Loucy (cell line): Measurements from ENCODE around the gene WBP11.

ENCODE experiments used
- H2AFZ ChIP-seq: fragments of 200-600 bp; sonication (generic); 2 replicates; pipeline ENCODE4 v1.6.0; 2016; ENCODE audit warnings: antibody characterized with exemption, mild to moderate bottlenecking, low read length, moderate library complexity
- H3F3A ChIP-seq: fragments of 200-600 bp; 2 replicates; pipeline ENCODE4 v1.6.0; 2016; ENCODE audit warnings: antibody characterized with exemption, low read depth, mild to moderate bottlenecking
- H3K27me3 ChIP-seq: fragments of 200-600 bp; sonication (generic); 2 replicates; pipeline ENCODE4 v1.6.1; 2014; ENCODE audit warnings: low read length, mild to moderate bottlenecking; ENCODE audit not compliant: insufficient read depth, poor library complexity, severe bottlenecking
- H3K36me3 ChIP-seq: fragments of 200-600 bp; sonication (generic); 2 replicates; pipeline ENCODE4 v1.6.1; 2016; ENCODE audit warnings: low read length; ENCODE audit not compliant: insufficient read depth
- H3K4me1 ChIP-seq: fragments of 200-600 bp; sonication (generic); 2 replicates; pipeline ENCODE4 v1.5.1; 2014; ENCODE audit warnings: low read length, mild to moderate bottlenecking; ENCODE audit not compliant: insufficient read depth, poor library complexity, severe bottlenecking
- H3K4me2 ChIP-seq: fragments of 200-600 bp; sonication (generic); 2 replicates; pipeline ENCODE4 v1.6.0; 2014; ENCODE audit warnings: antibody characterized with exemption, low read length, low read depth, mild to moderate bottlenecking; ENCODE audit not compliant: poor library complexity, severe bottlenecking
- H3K4me3 ChIP-seq: fragments of 200-600 bp; sonication (generic); 2 replicates; pipeline ENCODE4 v1.5.1; 2014; ENCODE audit warnings: low read length, mild to moderate bottlenecking, mixed read lengths; ENCODE audit not compliant: poor library complexity, severe bottlenecking
- H3K79me2 ChIP-seq: fragments of 200-600 bp; sonication (generic); 2 replicates; pipeline ENCODE4 v1.6.1; 2014; ENCODE audit warnings: low read length; ENCODE audit not compliant: insufficient read depth
- H3K9ac ChIP-seq: fragments of 200-600 bp; sonication (generic); 2 replicates; pipeline ENCODE4 v1.6.0; 2014; ENCODE audit warnings: mild to moderate bottlenecking, low read depth, low read length, moderate library complexity; ENCODE audit not compliant: poor library complexity, severe bottlenecking
- H3K9me2 ChIP-seq: fragments of 200-600 bp; sonication (generic); replicated peaks from 2 replicates; pipeline ENCODE4 v1.6.1; 2016; ENCODE audit warnings: low read depth, low read length, mixed read lengths
- H3K9me3 ChIP-seq: fragments of 200-600 bp; sonication (generic); 2 replicates; pipeline ENCODE4 v1.6.1; 2014; ENCODE audit warnings: mild to moderate bottlenecking, antibody characterized with exemption, low read length, low read depth; ENCODE audit not compliant: insufficient read depth
- H4K20me1 ChIP-seq: fragments of 200-600 bp; sonication (generic); 2 replicates; pipeline ENCODE4 v1.6.0; 2014; ENCODE audit warnings: antibody characterized with exemption, low read length, mild to moderate bottlenecking; ENCODE audit not compliant: insufficient read depth, poor library complexity, severe bottlenecking
- CTCF ChIP-seq: fragments of 200-600 bp; sonication (generic); conservative IDR thresholded peaks from 2 replicates; pipeline ENCODE4 v1.5.1; 2014; ENCODE audit warnings: mild to moderate bottlenecking, antibody characterized with exemption, low read length
- EZH2phosphoT487 ChIP-seq: fragments of 200-600 bp; IDR thresholded peaks from 2 replicates; pipeline ENCODE4 v1.6.1; 2018; ENCODE audit warnings: antibody characterized with exemption, mild to moderate bottlenecking, moderate library complexity, borderline replicate concordance

The WBP11 gene

GRCh38 chr12:14845350-14845750 lies 42.1 kb upstream of the WBP11 start:
- H3K79me2 ChIP-seq, result no peaks in the 10 kb centered on the region
- no peaks in the 10 kb centered on the region for H3F3A ChIP-seq
- H3K4me1 ChIP-seq, result peaks cover 16% of the 10 kb centered on the region
- H2AFZ ChIP-seq, result peak overlapping the region; percentile 58
- peak; percentile 95 for TF ChIP-seq CTCF
- no peak for TF ChIP-seq EZH2phosphoT487
- H4K20me1 ChIP-seq, result no peaks in the 10 kb centered on the region
- H3K9me2 ChIP-seq, result no peaks in the 10 kb centered on the region
- H3K4me2 ChIP-seq, result no peak overlapping the region
- no peak overlapping the region for H3K9ac ChIP-seq
- no peaks in the 10 kb centered on the region for H3K9me3 ChIP-seq
- H3K36me3 ChIP-seq, result no peaks in the 10 kb centered on the region
- H3K4me3 ChIP-seq, result no peak overlapping the region
- H3K27me3 ChIP-seq, result no peaks in the 10 kb centered on the region

- no peak overlapping the region for H3K4me2 ChIP-seq
- TF ChIP-seq CTCF, result no peak
- TF ChIP-seq EZH2phosphoT487, result no peak
- no peak overlapping the region for H3K4me3 ChIP-seq
- H2AFZ ChIP-seq, result no peak overlapping the region
- H3K36me3 ChIP-seq, result no peaks in the 10 kb centered on the region
- no peaks in the 10 kb centered on the region for H3K79me2 ChIP-seq
- no peaks in the 10 kb centered on the region for H3K9me3 ChIP-seq
- no peaks in the 10 kb centered on the region for H4K20me1 ChIP-seq
- H3K27me3 ChIP-seq, result peaks cover 4% of the 10 kb centered on the region
- H3K9me2 ChIP-seq, result no peaks in the 10 kb centered on the region
- no peaks in the 10 kb centered on the region for H3F3A ChIP-seq
- no peak overlapping the region for H3K9ac ChIP-seq
- H3K4me1 ChIP-seq, result peaks cover 16% of the 10 kb centered on the region
These were observed 41.1 kb upstream of the WBP11 start for GRCh38 chr12:14844401-14844800.

GRCh38 chr12:14843425-14843887 lies 40.2 kb upstream of the WBP11 start, which contains the start of gene ART4:
TSS of gene ART4 (minus strand) at chr12:14843526. CDS start at chr12:14843113, 413 bp downstream.
- Histone ChIP-seq H3F3A (no peaks in the 10 kb centered on the region), H3K4me1 (peaks cover 16% of the 10 kb centered on the region), H2AFZ (no peak within 1 kb of the TSS), H3K4me2 (no peak within 1 kb of the TSS), H3K36me3 (no peaks in the 10 kb centered on the region), H3K79me2 (no peaks in the 10 kb centered on the region), H3K9me3 (no peaks in the 10 kb centered on the region), H3K27me3 (peaks cover 8% of the 10 kb centered on the region), H3K9me2 (no peaks in the 10 kb centered on the region), H3K9ac (no peak within 1 kb of the TSS), H3K4me3 (no peak within 1 kb of the TSS), H4K20me1 (no peaks in the 10 kb centered on the region)
- no peak for TF ChIP-seq CTCF
